NCI-H748 (cell line): Measurements from ENCODE around the gene TACR1.
A peak's percentile ranks its signal among the peaks of the same experiment; 100 is the strongest.
"Not testable (repeated sequence)": the region's sequence is repeated elsewhere in the genome, so short reads cannot be mapped to it uniquely, and the experiment has no call there.

ENCODE experiments used
- DNase-seq: peaks from one replicate; lab custom pipeline; 2025; ENCODE audit not compliant: unreplicated experiment; lab: John Stamatoyannopoulos, UW

TACR1 gene

DNA sequence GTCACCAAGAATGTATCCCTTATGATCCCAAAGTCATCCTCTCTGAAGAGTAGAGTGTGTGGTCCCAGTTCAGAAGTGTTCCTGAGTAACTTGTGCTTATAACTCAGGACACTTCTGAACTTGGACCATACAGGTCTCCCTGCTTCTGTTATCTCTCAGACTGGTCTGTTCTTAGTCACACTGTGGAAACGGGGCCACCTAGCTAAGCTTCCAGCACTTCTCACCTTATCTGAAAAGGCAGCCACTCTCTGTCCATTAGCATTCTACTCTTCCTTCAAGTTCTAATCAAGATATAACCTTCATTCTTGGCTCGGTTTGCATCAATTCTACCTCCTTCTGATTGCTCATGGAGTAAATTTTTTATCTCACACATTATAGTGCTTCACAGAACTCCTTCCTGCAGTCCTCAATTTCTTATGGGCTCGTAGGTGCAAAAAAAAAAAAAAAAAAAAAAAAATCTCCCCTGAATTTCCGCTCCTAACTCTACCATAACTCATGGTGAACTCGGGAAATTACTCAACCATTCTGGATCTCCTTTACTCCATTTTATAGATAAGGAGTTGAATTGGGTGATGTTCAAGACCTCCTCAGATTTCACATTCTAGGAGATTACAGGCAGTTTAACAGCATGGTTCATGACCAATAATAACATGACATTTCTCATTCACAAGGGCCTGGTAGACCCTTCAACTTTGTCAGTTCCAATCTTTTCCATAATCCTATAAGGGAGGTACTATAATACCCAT is 108.4 kb downstream of the TACR1 start:
- DNase-seq: no peak

DNA sequence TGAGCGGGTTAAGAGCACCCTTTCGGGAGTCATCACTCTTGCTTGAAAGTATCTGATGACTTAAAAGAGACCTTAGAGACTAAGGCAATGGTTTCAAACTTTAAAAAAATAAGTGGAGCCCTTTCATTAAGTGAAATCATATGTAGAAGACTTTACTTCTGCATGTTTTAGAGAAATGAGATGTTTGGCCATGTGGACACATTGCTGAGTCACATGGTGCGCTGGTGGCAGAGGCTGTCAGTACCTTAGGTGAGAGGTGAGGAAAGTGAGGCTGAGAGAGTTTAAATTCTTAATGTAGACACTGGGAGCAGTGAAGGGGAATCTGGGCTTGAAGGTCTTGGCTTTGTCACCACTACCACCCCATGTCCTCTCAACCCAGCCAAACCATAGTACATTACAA is 109.8 kb downstream of the TACR1 start:
- no peak for DNase-seq

DNA sequence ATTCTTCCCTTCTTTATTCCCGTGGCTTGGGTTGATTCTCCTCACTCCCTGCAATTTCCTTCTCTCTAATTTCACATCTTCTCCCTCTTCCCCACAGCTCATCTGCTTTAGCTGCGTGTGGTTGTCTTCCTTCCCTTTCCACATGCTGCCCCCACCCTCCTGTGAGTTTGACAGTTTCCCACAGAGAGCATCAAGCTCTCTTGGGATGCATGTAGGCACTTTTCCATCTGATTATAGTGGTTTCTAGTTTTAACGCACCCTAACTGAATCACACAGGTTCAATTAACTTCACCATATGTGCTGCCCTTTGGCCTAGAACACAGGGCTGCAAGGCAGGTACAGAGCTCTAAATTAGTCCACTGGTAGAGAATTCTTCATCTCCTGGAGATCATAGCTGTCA is 110.5 kb downstream of the TACR1 start:
- DNase-seq: no peak

DNA sequence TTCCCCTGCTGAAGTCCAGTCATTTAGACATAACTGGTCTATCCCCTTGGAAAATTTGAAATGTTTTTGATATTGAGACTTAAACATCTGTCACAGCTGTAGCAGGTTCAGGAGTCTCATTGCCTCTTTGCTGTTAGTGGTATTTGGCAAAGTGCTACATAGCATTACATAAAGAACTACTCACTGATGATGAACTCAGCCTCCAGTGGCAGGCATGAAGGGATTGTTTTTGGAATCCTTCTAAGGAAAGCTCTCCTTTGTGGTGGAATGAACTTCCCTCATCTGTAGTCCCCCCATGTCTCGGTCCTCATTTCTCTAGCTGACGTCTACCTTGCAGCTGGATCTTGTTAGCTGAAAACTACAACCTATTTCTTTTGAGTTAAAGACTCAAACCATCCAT is 111.6 kb downstream of the TACR1 start:
- DNase-seq: no peak

DNA sequence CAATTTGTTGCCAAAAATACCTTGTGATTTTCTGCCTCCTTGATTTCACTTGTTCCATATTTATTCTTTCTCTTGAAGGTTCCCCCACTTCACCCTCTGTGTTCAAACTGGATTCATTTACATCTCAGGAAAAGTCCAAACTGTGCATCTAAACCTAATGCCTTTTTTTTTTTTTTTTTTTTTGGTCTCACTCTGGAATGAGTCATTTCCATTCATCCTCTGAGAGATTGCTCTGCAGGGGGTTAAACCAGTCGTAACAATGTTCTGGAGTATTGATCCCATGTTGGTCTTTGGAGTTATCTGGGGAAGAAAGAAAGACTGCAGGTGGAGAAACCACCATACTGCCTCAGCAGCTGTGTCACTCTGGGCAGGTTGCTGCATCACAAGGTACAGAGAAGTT is 119.7 kb downstream of the TACR1 start:
- DNase-seq: peak; percentile 18

DNA sequence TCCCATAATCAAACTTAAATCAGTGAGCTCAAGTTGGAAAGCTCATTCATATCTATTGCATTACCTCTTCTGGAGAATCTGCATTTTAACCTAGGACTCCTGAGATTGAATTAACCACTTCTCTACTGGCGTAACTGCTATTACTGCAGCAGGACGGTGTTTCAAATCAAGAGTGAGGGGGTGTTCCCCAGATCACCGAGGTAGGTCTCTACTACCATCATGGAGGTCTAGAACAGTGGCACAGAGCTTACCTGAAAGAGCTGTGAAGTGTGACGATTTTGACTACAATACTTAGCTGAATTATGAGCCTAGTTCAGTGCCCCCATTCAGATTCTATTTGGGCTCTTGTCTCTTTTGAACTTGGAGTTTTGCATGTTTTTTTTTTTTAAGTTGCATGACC is 121.4 kb downstream of the TACR1 start:
- DNase-seq: no peak

DNA sequence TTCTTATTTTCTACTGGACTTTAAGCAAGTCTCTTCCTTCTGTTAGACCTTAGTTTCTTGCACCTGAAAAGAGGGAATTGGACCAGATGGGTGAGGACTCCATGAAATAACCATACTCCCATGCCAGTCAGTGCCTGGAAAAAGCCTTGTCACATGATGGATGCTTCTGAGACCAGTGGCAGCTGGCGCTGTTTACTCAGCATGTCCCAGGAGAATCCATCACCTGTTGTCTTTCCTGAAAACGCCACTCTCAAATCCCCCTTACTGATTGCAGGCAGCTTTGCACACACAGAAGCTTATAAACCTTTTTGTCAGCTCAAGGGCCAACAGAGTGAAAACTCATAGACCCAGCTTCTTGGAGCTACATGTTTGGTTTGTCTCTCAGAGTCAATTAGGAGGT is 123.2 kb downstream of the TACR1 start:
- DNase-seq: peak; percentile 95

DNA sequence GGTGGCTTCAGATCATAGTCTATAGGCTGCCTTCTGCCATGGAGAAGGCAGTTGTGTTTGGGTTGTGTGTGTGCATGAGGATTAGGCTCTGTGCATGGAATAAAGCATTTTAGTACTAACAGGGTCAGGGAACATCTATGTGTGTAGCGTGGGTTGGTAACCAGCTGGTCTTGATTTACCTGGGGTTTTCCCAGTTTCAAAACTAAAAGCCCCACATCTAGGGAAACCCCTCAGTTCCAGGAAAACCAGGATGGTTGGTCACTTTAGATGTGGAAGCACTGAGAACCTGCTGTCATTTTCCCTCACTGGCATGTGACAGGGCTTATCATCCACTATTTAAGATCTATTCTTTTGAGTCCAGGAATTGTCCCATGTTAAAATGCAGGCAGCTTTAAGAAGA is 124.6 kb downstream of the TACR1 start:
- no peak for DNase-seq

DNA sequence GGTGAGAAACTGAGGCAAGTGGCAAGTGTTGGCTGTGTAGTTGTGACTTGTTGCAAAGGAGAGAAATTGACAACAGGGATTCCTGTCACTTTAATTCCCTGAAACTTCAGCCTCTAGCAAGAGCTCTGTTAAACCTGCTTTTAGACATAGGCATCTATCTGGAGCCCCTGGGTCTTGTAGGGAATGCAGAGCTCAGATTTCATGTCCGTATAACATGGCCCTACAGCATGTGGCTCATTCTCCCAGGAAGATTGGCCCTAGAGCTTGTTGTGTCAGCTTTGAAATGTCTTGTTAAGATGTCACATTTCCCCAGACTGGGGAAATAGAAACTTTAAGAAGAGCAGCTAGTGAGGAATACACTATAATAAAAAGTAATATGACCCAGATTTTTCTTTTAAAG is 125.1 kb downstream of the TACR1 start:
- DNase-seq: no peak

DNA sequence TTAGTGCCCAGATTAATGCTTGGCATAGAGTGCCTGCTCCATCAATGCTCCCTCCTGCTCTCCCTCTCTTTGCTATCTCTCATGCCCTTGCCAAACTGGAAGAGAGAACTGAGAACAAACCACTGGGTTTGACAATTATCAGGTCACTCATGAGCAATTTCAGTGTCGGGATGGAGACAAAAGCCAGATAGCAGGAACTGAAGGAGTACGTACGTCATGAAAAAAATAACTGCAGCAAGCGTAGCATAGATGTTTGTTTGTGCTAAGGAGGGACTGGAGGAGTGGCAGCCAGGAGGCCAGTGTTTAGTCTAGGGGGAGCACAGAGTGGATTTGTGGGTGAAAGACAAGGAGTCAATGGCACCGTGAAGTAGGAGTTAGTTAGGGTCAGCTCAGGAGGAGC is 127.6 kb downstream of the TACR1 start:
- no peak for DNase-seq

DNA sequence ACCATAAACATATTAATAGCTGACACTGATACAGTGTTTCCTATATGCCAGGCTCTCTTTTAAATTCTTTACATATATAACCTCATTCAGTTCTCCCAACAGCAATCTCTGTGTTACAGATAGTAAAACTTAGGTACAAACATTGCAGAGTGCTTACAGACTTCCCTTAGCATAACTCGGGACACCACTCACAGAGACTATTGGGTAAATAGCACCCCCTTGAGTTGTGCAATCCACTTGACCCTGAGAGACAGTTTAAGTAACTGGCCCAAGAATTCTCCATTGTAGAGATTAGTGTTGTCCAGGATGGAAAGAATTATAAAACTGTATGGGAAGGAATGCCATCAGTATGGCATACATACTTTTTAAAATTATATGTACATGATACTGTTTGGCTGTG is 130.8 kb downstream of the TACR1 start:
- no peak for DNase-seq

DNA sequence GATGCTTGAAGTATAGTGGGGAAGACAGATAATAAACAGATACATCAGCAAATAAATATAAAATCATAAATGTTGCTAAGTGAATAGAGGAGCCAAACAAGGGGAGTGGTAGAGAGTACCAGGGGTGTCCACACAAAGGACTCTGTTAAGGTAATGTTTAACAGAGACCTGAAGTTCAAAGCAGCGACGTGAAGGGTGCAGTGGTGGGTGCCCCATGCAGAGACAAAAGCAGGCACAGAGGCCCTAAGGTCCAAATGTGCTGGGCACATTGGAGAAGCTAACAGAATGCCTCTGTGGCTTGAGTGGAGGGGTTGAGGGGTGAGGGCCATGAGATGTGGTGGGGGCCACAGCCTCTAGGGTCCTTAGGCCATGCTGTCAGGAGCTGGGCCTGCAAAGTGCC is 131.8 kb downstream of the TACR1 start:
- no peak for DNase-seq

DNA sequence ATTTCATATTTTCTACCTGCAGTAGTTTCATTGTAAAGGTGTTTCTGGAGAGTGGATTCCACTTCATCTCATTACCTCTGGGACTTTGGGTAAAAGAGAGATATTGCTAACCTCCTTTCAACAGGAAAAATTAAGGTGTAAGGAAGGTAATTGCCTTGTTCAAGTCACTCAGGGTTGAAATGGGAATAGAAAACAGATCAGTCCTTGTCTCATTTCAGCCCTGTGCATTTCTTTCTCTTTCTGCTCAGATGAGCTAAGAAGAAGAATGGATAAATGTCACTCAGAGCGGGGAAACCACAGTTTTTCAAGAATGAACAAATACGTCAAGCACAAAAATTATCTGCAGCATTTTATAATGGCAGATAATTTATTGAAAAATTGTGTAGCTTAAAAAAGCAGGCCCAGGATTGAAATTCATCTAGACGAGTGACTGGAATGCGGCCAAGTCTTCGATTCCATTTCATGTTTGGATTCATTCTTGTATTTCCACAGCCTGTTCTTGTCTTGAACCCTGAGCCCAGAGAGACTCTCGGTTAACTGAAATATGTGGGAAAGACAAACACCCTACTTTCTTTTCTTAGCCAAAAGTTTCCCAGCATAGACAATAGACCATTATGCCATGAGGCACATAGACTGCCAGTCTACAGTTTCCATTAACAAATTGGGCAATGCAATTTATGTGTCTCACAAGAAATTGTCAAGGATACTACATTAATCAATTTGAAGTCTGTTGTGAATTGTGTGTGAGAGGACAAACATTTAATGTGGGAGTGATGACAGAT is 133.0 kb downstream of the TACR1 start:
- DNase-seq: no peak

DNA sequence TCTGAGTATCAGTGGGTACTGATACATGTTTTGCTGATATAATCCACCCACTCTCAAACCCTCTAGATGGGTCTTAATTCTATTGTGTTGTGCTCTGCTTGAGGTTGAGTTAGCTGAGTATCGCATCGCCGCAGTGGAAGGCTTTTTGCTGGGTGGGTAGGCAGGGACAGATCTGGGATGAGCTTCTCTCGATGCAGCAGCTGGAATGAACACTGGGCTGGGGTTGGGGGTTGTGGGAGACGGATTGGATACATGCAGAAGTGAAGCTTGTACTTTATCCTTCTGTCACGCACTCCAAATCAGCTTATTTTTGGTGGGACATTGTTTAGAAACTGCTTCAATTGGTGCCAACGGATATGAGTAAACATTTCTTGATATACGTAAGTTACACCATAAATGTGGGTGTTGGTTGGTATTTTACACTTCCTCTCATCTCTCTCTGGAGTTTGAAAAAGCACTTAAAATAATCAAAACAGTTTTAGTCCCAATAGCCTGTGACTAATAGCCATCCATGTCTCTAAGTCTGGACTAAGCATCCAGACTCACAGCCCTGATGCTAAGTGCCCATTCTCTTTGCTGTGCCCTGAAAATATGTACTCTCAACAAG is 133.8 kb downstream of the TACR1 start:
- DNase-seq: no peak

DNA sequence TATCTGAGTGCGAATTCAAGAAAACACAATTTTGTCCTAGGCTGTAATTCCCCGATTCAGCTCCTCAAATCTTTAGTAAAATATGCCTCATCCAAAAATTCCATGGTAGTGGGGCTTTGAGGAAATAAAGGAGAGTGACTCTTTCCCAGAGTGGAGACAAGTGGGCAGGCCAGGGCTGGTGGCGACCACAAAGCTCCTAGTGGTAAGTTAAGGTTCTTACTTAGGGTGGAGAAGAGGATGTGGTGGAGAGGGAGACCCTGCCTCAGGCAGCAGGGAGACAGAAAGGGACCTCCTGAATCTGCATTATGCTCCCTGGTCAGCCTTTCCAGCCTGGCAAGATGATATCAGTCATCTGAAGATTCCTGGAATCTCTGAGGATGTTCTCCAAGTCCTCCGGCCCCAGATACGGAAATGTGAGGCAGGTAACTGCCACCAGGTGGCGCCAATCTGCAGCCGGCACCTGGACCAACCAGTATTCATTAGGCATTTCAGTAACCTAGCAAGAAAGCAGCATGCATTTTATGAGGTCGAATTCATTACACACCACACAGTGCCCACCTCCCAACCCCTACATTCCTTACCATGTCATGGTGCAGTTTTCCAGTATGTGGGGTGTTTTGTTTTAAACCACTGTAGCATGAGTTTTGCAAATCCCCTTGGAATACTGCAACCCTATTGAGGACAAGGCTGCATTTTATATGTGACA is 134.5 kb downstream of the TACR1 start:
- peak; percentile 63 for DNase-seq

DNA sequence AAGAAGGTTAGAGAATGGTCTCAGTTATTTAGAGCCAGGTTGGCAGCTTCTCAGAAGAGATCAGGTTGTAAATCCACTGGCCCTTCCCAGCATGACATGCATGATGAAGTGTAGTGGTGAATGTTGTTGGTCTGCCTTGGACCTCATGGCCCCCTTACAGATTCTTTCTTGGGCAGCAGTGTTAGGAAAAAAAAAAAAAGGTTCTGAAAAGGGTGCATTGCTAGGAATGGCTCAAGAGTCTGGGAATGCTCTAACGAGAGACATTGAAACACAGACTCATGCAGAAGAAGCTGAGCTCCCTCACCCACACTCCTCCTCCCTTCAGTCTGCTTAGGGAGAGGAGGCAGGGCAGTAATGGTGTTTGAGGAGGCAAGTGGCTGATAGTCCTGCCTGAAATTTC is 135.4 kb downstream of the TACR1 start:
- no peak for DNase-seq

DNA sequence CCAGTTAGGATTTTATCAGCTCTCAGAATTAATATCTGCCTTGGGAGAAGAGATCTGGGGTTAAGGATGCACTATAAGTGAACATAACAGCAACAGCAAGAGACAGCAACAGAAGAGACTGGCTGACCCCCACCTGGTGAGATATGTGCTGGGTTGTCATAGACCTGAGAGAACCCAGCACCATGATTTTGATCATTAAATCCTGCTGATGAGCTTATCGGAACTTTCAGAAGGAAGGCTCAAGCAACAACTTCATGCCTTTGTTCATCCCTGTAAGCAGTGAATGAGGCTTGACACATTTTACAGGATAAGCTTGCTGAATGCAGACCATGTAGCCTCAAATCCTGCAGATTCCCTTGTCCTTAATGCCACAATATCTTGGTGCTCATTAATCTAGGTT is 140.9 kb downstream of the TACR1 start:
- no peak for DNase-seq

DNA sequence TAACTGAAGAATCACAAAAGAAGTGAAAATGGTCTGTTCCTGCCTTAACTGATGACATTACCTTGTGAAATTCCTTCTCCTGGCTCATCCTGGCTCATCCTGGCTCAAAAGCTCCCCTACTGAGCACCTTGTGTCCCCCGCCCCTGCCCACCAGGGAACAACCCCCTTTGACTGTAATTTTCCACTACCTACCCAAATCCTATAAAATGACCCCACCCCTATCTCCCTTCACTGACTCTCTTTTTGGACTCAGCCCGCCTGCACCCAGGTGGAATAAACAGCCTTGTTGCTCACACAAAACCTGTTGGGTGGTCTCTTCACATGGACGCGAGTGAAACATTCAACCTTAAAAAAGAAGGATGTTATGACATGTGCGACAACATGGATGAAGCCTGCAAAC is 142.2 kb downstream of the TACR1 start:
- not testable (repeated sequence) for DNase-seq

DNA sequence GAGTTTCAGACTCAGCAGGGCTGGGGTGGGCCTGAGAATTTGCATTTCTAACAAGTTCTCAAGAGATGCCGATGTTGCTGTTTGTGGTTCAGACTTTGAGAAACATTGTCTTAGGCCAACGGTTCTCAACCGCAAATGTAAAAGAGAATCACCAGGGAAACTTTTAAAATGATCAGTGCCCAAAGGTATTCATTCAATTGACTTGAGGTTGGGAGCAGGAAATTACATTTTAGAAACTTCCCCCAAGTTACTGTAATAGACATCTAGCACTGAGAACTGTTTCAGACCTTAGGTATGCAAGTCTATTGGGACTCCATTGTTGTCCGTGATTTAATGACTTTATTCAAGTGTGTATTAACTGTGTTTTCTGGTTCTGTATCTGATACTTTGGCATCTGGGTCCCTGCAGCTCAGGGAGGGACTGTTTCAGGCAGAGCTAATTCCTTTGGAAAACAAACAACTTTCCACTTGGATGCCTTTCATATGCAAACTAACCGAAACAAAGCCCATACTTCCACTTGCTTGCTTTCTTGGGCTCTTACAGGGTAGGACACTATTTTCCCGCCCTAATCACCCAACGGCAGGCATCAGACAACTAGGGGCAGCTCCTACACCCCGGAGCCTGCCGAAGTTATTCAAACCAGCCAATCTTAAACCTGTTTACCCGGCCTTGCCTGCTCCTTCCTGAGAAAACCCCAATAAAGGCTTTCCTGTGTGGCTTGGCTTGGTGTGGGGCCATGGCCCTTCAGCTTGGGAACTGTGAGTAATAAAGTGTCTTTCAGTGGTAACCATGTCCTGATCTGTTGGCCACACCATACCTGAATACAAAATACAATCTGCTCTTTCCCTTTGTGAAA is 143.3 kb downstream of the TACR1 start:
- DNase-seq: no peak

DNA sequence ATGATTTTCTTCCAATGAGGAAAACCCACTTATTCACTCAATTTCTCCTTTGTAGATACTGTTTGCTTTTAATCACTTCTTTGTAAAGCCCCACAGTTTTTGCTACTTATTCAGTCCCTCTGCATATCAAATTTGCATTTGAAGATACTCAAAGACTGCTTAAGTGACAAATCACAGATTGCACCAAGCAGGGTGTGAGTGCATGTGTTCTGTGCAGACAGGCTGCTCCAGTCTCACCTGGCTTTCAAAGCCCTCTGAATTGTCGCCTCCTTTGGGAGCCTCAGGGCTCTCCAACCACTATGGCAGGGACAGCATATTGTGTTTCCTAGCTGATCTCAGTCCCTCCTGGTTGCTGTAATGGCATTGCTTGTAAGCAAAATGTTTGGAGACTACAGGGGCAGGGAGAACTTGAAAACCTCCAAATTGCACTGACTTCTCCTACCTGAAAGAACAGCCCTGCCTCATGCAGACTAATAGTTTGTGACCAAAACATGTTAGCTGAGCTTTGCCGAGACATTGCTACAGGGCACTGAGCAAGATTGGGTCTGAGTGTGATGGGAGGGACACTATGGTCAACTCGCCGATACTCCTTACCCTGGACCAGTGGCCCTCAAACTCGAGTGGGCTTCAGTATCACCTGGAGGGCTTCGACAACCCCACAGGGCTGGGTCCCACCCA is 144.0 kb downstream of the TACR1 start:
- DNase-seq: no peak
